ENCODE measurements around the gene VPS37B.
"Not testable (repeated sequence)": the region's sequence is repeated elsewhere in the genome, so short reads cannot be mapped to it uniquely, and the experiment has no call there.

Gene VPS37B

DNA sequence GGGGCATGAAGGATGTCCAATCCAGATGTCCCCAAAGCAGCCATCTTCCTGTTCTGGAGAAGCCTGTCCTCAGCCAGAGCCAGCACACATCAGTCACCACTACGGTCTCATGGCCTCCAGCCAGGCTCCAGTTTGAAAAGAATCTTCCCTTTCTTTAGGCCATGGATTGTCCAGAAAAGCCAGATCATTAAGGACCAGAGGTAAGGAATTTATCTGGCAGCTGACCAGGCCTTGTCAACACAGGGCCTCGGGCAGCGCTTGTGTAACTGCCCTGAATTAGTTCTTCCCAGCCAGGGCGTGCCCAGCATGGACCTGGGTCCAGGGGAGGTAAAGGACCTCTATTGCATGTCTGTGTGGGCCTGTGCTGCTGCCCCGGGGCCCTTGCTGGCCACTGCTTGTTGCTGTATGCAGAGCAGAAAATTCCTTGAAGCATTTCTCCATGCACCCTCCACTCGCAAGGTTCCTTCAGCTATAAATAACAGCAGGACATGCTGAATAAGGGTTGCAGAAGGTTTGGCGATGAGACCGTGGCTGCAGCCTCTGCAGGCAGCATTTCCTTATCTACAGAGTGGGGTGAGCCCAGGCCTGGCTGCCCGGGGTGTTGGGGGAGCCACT, 21.7 kb upstream of the VPS37B start:
- Histone ChIP-seq H3K4me3 (ENCODE audit: low read depth, low read length) (no peak overlapping the region), H3K27me3 (no peaks in the 10 kb centered on the region), H3K9me3 (no peaks in the 10 kb centered on the region), H3K4me1 (no peaks in the 10 kb centered on the region; the same call in 1 of the 2 replicates), H3K36me3 (no peaks in the 10 kb centered on the region)
- peak; percentile 25 for DNase-seq
- TF ChIP-seq, protein P1, sequence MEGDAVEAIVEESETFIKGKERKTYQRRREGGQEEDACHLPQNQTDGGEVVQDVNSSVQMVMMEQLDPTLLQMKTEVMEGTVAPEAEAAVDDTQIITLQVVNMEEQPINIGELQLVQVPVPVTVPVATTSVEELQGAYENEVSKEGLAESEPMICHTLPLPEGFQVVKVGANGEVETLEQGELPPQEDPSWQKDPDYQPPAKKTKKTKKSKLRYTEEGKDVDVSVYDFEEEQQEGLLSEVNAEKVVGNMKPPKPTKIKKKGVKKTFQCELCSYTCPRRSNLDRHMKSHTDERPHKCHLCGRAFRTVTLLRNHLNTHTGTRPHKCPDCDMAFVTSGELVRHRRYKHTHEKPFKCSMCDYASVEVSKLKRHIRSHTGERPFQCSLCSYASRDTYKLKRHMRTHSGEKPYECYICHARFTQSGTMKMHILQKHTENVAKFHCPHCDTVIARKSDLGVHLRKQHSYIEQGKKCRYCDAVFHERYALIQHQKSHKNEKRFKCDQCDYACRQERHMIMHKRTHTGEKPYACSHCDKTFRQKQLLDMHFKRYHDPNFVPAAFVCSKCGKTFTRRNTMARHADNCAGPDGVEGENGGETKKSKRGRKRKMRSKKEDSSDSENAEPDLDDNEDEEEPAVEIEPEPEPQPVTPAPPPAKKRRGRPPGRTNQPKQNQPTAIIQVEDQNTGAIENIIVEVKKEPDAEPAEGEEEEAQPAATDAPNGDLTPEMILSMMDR (IDR thresholded peaks at IDR 0.05; ENCODE audit: low read depth, low read length): no peak

DNA sequence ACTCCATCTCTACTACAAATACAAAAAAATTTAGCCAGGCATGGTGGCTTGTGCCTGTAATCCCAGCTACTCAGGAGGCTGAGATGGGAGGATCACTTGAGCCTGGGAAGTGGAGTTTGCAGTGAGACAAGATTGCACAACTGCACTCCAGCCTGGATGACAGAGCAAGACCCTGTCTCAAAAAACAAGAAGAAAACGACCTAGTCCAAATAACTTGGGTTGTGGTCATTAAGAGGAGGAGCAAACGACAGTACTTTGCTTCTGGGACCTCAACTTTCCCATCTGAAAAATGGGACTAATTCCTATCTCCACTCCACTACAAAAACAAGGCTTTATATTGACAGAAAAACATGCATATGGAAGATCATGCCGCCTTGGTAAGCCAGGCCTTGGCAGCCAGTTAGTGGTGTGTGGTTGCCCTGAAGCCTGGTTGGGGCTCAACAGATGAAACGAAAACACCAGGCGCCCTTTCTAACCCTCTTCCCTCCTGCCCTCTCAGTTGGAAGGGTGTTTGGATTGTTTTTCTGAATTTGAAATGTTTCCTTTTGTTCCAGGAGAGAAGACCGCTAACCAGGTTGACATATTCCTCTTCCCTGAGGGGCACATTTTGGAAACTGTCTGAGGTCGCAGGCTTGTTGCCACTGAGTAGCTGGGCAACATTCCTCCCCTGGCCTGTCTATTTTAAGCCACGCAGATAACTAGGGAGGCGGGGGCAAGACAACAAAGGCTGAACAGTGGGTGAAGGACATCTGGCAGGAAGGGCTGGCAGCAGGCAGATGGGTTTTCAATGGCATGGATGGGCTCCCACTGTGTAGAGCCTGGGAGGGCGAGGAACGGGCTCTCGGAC, 13.7 kb upstream of the VPS37B start:
- H3K4me3 ChIP-seq (ENCODE audit: low read depth, low read length): no peak overlapping the region
- TF ChIP-seq, protein P1 (IDR thresholded peaks at IDR 0.05; ENCODE audit: low read depth, low read length): no peak
- H3K4me1 ChIP-seq: no peaks in the 10 kb centered on the region
- H3K36me3 ChIP-seq: no peaks in the 10 kb centered on the region
- no peaks in the 10 kb centered on the region for H3K9me3 ChIP-seq
- no peak for DNase-seq
- H3K27me3 ChIP-seq: no peaks in the 10 kb centered on the region

DNA sequence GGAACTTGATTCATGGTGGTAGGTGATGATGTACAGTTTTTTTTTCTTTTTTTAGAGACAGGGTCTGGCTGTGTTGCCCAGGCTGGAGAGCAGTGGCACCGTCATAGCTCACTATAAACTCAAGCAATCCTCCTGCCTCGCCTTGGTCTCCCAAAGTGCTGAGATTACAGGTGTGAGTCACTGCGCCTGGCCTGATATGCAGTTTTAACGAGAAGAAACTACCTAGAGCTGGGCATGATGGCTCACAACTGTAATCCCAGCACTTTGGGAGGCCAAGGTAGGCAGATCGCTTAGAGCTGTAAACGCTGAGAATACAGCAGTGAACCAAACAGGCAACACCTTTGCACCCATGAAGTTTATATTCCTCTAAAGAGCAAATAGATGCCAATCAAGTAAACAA, 13.0 kb upstream of the VPS37B start:
- no peaks in the 10 kb centered on the region for H3K27me3 ChIP-seq
- H3K36me3 ChIP-seq: no peaks in the 10 kb centered on the region
- H3K4me3 ChIP-seq (ENCODE audit: low read depth, low read length): no peak overlapping the region
- TF ChIP-seq, protein P1 (IDR thresholded peaks at IDR 0.05; ENCODE audit: low read depth, low read length): no peak
- DNase-seq: no peak
- H3K4me1 ChIP-seq: no peaks in the 10 kb centered on the region
- no peaks in the 10 kb centered on the region for H3K9me3 ChIP-seq

DNA sequence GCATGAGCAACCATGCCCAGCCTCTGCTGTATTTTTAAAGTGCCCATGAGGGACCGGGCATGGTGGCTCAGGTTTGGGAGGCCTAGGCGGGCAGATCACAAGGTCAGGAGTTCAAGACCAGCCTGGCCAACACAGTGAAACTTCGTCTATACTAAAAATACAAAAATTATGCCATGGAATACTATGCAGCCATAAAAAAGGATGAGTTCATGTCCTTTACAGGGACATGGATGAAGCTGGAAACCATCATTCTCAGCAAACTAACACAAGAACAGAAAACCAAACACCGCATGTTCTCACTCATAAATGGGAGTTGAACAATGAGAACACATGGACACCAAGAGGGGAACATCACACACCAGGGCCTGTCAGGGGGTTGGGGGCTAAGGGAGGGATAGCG, 9.3 kb upstream of the VPS37B start:
- H3K4me3 ChIP-seq (ENCODE audit: low read depth, low read length); H3K9me3 ChIP-seq; DNase-seq; H3K4me1 ChIP-seq; H3K27me3 ChIP-seq; H3K36me3 ChIP-seq: not testable (repeated sequence)

DNA sequence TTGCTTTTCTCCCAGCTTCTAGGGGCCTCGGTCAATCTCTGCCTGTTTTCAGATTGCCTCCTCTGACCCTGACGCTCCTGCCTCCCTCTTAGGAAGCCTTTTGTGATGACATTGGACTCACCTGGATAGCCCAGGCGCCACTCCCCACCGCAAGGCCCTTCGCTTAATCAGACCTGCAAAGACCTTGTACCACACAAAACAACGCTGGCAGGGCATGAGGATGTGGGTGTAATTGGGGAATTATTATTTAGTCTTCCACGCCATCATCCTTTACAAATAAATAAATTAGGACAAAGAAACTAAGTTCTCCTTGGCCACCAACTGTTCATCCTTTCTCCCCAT, 7.7 kb upstream of the VPS37B start:
- H3K4me3 ChIP-seq (ENCODE audit: low read depth, low read length): no peak overlapping the region
- no peaks in the 10 kb centered on the region for H3K36me3 ChIP-seq
- H3K9me3 ChIP-seq: no peaks in the 10 kb centered on the region
- no peaks in the 10 kb centered on the region for H3K4me1 ChIP-seq
- DNase-seq: no peak
- TF ChIP-seq, protein P1 (IDR thresholded peaks at IDR 0.05; ENCODE audit: low read depth, low read length): no peak
- no peaks in the 10 kb centered on the region for H3K27me3 ChIP-seq

DNA sequence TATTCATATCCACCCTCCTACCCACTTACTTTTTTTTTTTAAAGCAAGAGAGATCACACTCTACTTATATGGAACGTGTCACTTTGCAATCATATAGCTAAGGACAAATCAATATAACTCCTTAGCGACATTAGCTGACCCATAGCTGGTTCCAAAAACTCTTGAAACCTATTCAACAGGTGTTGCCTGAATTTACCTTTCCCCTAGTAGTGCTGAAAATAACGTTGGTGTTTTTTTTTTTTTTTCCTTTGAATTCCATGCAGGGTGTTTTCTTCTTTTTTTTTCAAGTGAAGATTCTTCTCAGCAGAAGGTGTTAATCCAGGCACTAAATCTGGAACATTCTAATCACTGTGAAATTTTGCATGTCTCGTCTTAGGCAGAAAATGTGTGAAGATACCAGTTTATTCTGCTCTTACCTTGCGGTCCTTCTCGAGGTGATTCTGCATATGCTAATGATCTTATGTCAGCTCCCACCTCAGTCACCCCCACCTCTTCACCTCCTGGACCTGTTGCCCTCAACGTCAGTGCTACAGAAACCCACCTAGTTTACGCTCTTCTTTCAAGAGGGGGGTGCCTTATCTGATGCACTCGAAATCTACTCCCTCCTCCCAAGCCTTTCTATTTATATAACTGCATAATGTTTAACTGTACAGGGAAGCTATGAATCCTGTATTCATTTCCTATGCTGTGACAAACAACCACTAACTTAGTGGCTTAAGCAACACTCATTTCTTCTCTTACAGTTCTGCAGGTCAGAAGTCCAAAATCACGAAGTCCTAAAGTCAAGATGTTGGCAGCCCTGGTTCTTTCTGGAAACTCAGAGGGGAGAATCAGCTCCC, 7.1 kb upstream of the VPS37B start:
- Histone ChIP-seq H3K4me1 (no peaks in the 10 kb centered on the region), H3K27me3 (no peaks in the 10 kb centered on the region), H3K9me3 (no peaks in the 10 kb centered on the region), H3K36me3 (no peaks in the 10 kb centered on the region), H3K4me3 (ENCODE audit: low read depth, low read length) (no peak overlapping the region)
- TF ChIP-seq, protein P1 (IDR thresholded peaks at IDR 0.05; ENCODE audit: low read depth, low read length): no peak
- no peak for DNase-seq

Measured in BE2C (cell line).